SK-N-SH (cell line): Measurements from ENCODE around the gene SRBD1.

ENCODE experiments used
- CTCF ChIP-seq: fragments of 200-600 bp; sonication (generic); IDR thresholded peaks from 2 replicates; pipeline ENCODE4 v1.6.1; 2017; ENCODE audit warnings: antibody characterized with exemption, mild to moderate bottlenecking, moderate library complexity
- EP300 ChIP-seq, 2 experiments: IDR thresholded peaks; 2 replicates each; pipeline versions ENCODE4 v1.4.0 to v1.6.1; 2012; ENCODE audit warnings: borderline replicate concordance in 1 of 2, low read depth in 1 of 2, low read length in 1 of 2
- FOXM1 ChIP-seq: IDR thresholded peaks from 2 replicates; pipeline ENCODE4 v1.4.0; 2012; ENCODE audit warnings: low read depth, mild to moderate bottlenecking
- MXI1 ChIP-seq: IDR thresholded peaks from 2 replicates; pipeline ENCODE4 v1.6.1; 2012; ENCODE audit warnings: mild to moderate bottlenecking, low read depth, low read length, improper control_type of control experiment
- NFIC ChIP-seq: IDR thresholded peaks from 2 replicates; pipeline ENCODE4 v1.4.0; 2012; ENCODE audit warnings: borderline replicate concordance
- PBX3 ChIP-seq: IDR thresholded peaks from 2 replicates; pipeline ENCODE4; 2012
- POLR2AphosphoS5 ChIP-seq: IDR thresholded peaks from 2 replicates; pipeline ENCODE4 v1.6.1; 2012; ENCODE audit warnings: low read depth, low read length
- RAD21 ChIP-seq: IDR thresholded peaks from 2 replicates; pipeline ENCODE4 v1.6.1; 2012; ENCODE audit warnings: mild to moderate bottlenecking, low read length
- RFX5 ChIP-seq: IDR thresholded peaks from 2 replicates; pipeline ENCODE4 v1.6.1; 2012; ENCODE audit warnings: mild to moderate bottlenecking, improper control_type of control experiment, low read length
- SIN3A ChIP-seq: IDR thresholded peaks from 2 replicates; pipeline ENCODE4 v1.6.1; 2012; ENCODE audit warnings: low read depth, mild to moderate bottlenecking, low read length, moderate library complexity, borderline replicate concordance
- SMC3 ChIP-seq: IDR thresholded peaks from 2 replicates; pipeline ENCODE4 v1.6.1; 2012; ENCODE audit warnings: low read depth, low read length, improper control_type of control experiment
- YY1 ChIP-seq: IDR thresholded peaks from 2 replicates; pipeline ENCODE4 v1.4.0; 2012; ENCODE audit warnings: low read depth, mild to moderate bottlenecking

- TF ChIP-seq SIN3A (no peak), CTCF (no peak), FOXM1 (no peak), YY1 (no peak), EP300 (IDR thresholded peaks at IDR 0.05; ENCODE audit: borderline replicate concordance in 1 of 2, low read depth in 1 of 2, low read length in 1 of 2) (no peak), RFX5 (no peak), MXI1 (no peak), RAD21 (no peak), NFIC (no peak), SMC3 (no peak), PBX3 (no peak), POLR2AphosphoS5 (no peak)
Observed at GRCh38 chr2:45626387-45627221, 15.5 kb upstream of the SRBD1 start.
